Esophagus muscularis mucosa (tissue), 4 donors: ENCODE measurements around the gene TOLLIP.
"Not testable (repeated sequence)": the region's sequence is repeated elsewhere in the genome, so short reads cannot be mapped to it uniquely, and the experiment has no call there.

Experiments
- EP300 ChIP-seq: sonication (generic); formaldehyde crosslinking; IDR thresholded peaks from one replicate; pipeline ENCODE4 v1.6.1; 2017; ENCODE audit warnings: antibody characterized with exemption
- POLR2AphosphoS5 ChIP-seq, 2 donors: sonication (generic); formaldehyde crosslinking; IDR thresholded peaks; one replicate each; pipeline ENCODE4 v1.6.1; 2017; ENCODE audit warnings: antibody characterized with exemption in 2 of 2
- TF ChIP-seq, protein P1 (sequence below), 3 experiments: fragments of 200-600 bp in 2 of 3; fragments of 450-650 bp in 1 of 3; sonication (generic) in 2 of 3; IDR thresholded peaks; one replicate each; pipeline ENCODE4 v1.5.1; 2017 to 2019; ENCODE audit warnings: antibody characterized with exemption in 3 of 3, mild to moderate bottlenecking in 2 of 3, moderate library complexity in 1 of 3

DNA sequence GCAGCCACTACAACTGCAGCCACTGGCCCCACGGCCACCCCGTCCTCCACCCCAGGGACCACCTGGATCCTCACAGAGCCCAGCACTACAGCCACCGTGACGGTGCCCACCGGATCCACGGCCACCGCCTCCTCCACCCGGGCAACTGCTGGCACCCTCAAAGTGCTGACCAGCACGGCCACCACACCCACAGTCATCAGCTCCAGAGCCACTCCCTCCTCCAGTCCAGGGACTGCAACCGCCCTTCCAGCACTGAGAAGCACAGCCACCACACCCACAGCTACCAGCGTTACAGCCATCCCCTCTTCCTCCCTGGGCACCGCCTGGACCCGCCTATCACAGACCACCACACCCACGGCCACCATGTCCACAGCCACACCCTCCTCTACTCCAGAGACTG lies 63.1 kb downstream of the TOLLIP start:
- TF ChIP-seq, protein P1, sequence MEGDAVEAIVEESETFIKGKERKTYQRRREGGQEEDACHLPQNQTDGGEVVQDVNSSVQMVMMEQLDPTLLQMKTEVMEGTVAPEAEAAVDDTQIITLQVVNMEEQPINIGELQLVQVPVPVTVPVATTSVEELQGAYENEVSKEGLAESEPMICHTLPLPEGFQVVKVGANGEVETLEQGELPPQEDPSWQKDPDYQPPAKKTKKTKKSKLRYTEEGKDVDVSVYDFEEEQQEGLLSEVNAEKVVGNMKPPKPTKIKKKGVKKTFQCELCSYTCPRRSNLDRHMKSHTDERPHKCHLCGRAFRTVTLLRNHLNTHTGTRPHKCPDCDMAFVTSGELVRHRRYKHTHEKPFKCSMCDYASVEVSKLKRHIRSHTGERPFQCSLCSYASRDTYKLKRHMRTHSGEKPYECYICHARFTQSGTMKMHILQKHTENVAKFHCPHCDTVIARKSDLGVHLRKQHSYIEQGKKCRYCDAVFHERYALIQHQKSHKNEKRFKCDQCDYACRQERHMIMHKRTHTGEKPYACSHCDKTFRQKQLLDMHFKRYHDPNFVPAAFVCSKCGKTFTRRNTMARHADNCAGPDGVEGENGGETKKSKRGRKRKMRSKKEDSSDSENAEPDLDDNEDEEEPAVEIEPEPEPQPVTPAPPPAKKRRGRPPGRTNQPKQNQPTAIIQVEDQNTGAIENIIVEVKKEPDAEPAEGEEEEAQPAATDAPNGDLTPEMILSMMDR (IDR thresholded peaks at IDR 0.05) = not testable (repeated sequence)
- TF ChIP-seq EP300; POLR2AphosphoS5 (IDR thresholded peaks at IDR 0.05): not testable (repeated sequence)
